ENCODE measurements around the gene SMIM23. TPM values are rescaled to one million over a fixed set of nuclear protein-coding genes. Genes with fewer than 3 reads are reported as not detected.

The SMIM23 gene
- polyA plus RNA-seq, 1 of the 3 experiments (the other 2 are of a cell fraction): not detected

- no peak overlapping the region for H3K27ac ChIP-seq (ENCODE audit: low read depth in 2 of 2, low read length in 1 of 2)
- 4% methylated on average over 1 of the region's 1 CpG for WGBS (ENCODE audit: low lambda C conversion rate)
- H3K4me3 ChIP-seq (ENCODE audit: low read depth in 2 of 2, low read length in 1 of 2): no peak overlapping the region
- ChIA-PET POLR2A (no interaction called here), CTCF (no interaction called here)
- H3K9ac ChIP-seq: no peak overlapping the region
- no peaks in the 10 kb centered on the region for H3K36me3 ChIP-seq (replicated peaks in 1 of 2; ENCODE audit: control insufficient read depth in 1 of 2, insufficient read depth in 2 of 2, low read length in 1 of 2)
- TF ChIP-seq MXI1 (IDR thresholded peaks at IDR 0.05; ENCODE audit: low read depth, low read length): no peak
- TF ChIP-seq CTCF (IDR thresholded peaks at IDR 0.05): no peak
- no peak for TF ChIP-seq RCOR1 (IDR thresholded peaks at IDR 0.05; ENCODE audit: low read length)
- TF ChIP-seq SMC3 (IDR thresholded peaks at IDR 0.05; ENCODE audit: low read depth, low read length): no peak
- TF ChIP-seq GABPA (IDR thresholded peaks at IDR 0.05; ENCODE audit: low read depth): no peak
- TF ChIP-seq FOXJ3 (CRISPR knock-in tag; IDR thresholded peaks at IDR 0.05): no peak
- TF ChIP-seq MAX (IDR thresholded peaks at IDR 0.05; ENCODE audit: low read depth): no peak
- no peak for TF ChIP-seq RAD21 (IDR thresholded peaks at IDR 0.05; ENCODE audit: low read length)
- TF ChIP-seq ZBTB33 (IDR thresholded peaks at IDR 0.05; ENCODE audit: borderline replicate concordance, low read depth): no peak
- no peak for TF ChIP-seq CHD2 (IDR thresholded peaks at IDR 0.05; ENCODE audit: low read length, partially characterized antibody)
- no peak for TF ChIP-seq PBX3 (IDR thresholded peaks at IDR 0.05)
- no peak for TF ChIP-seq YY1 (IDR thresholded peaks at IDR 0.05; ENCODE audit: low read depth)
- no peak for TF ChIP-seq GATA2 (CRISPR knock-in tag; IDR thresholded peaks at IDR 0.05)
- H3K79me2 ChIP-seq (ENCODE audit: insufficient read depth): no peaks in the 10 kb centered on the region
- no peaks in the 10 kb centered on the region for H4K20me1 ChIP-seq (ENCODE audit: insufficient read depth)
- H3K9me2 ChIP-seq: no peaks in the 10 kb centered on the region
- no peaks in the 10 kb centered on the region for H3K27me3 ChIP-seq (ENCODE audit: insufficient read depth)
- H3K9me3 ChIP-seq: no peaks in the 10 kb centered on the region; the same call in 1 of the 2 replicates
- no peak for DNase-seq
- H3F3A ChIP-seq (replicated peaks; ENCODE audit: insufficient read depth): no peaks in the 10 kb centered on the region
- H3K4me1 ChIP-seq (ENCODE audit: control insufficient read depth in 1 of 2, insufficient read depth in 2 of 2, low read depth in 1 of 2, low read length in 1 of 2): no peaks in the 10 kb centered on the region
- H2AFZ ChIP-seq (ENCODE audit: low read depth): no peak overlapping the region
- no peak overlapping the region for H3K4me2 ChIP-seq
Observed at GRCh38 chr5:171830686-171831085, 45.1 kb downstream of the SMIM23 start.

GRCh38 chr5:171832775-171833174 lies 47.2 kb downstream of the SMIM23 start:
- POLR2A ChIA-PET: no interaction called here
- no peak overlapping the region for H2AFZ ChIP-seq (ENCODE audit: low read depth)
- H3K27me3 ChIP-seq (ENCODE audit: insufficient read depth): no peaks in the 10 kb centered on the region
- H3K27ac ChIP-seq (ENCODE audit: low read depth in 2 of 2, low read length in 1 of 2): no peak overlapping the region
- H3K36me3 ChIP-seq (replicated peaks in 1 of 2; ENCODE audit: control insufficient read depth in 1 of 2, insufficient read depth in 2 of 2, low read length in 1 of 2): no peaks in the 10 kb centered on the region
- H4K20me1 ChIP-seq (ENCODE audit: insufficient read depth): no peaks in the 10 kb centered on the region
- no peak overlapping the region for H3K9ac ChIP-seq
- no peak overlapping the region for H3K4me2 ChIP-seq
- H3F3A ChIP-seq (replicated peaks; ENCODE audit: insufficient read depth): no peaks in the 10 kb centered on the region
- TF ChIP-seq TAF1 (IDR thresholded peaks at IDR 0.05; ENCODE audit: borderline replicate concordance, low read depth, low read length): no peak
- no peak for TF ChIP-seq GABPA (IDR thresholded peaks at IDR 0.05; ENCODE audit: low read depth)
- no peak for TF ChIP-seq MEF2A (IDR thresholded peaks at IDR 0.05; ENCODE audit: borderline replicate concordance, low read depth)
- TF ChIP-seq RCOR1 (IDR thresholded peaks at IDR 0.05; ENCODE audit: low read length): no peak
- no peak for TF ChIP-seq CHD2 (IDR thresholded peaks at IDR 0.05; ENCODE audit: low read length, partially characterized antibody)
- TF ChIP-seq NFIC (IDR thresholded peaks at IDR 0.05; ENCODE audit: borderline replicate concordance): no peak
- TF ChIP-seq RFX5 (IDR thresholded peaks at IDR 0.05; ENCODE audit: low read length): no peak
- no peak for TF ChIP-seq RXRA (IDR thresholded peaks at IDR 0.05; ENCODE audit: borderline replicate concordance, low read depth)
- no peak for TF ChIP-seq PBX3 (IDR thresholded peaks at IDR 0.05)
- TF ChIP-seq FOXJ3 (CRISPR knock-in tag; IDR thresholded peaks at IDR 0.05): no peak
- no peak for TF ChIP-seq TCF12 (IDR thresholded peaks at IDR 0.05)
- 17% methylated on average over 2 of the region's 2 CpGs for WGBS (ENCODE audit: low lambda C conversion rate)
- DNase-seq: peak; percentile 38
- H3K4me1 ChIP-seq (ENCODE audit: control insufficient read depth in 1 of 2, insufficient read depth in 2 of 2, low read depth in 1 of 2, low read length in 1 of 2): no peaks in the 10 kb centered on the region
- CTCF ChIA-PET: interaction anchor here (1.1 kb wide), 1 partner anchor 80 kb away, joined by 3 read pairs; no protein-coding TSS in a partner anchor
- no peaks in the 10 kb centered on the region for H3K79me2 ChIP-seq (ENCODE audit: insufficient read depth)
- H3K9me2 ChIP-seq: no peaks in the 10 kb centered on the region
- H3K9me3 ChIP-seq: no peaks in the 10 kb centered on the region; the same call in 1 of the 2 replicates
- no peak overlapping the region for H3K4me3 ChIP-seq (ENCODE audit: low read depth in 2 of 2, low read length in 1 of 2)
